ENCODE data around the gene UAP1.
"Not testable (repeated sequence)": the region's sequence is repeated elsewhere in the genome, so short reads cannot be mapped to it uniquely, and the experiment has no call there.

The UAP1 gene

DNA sequence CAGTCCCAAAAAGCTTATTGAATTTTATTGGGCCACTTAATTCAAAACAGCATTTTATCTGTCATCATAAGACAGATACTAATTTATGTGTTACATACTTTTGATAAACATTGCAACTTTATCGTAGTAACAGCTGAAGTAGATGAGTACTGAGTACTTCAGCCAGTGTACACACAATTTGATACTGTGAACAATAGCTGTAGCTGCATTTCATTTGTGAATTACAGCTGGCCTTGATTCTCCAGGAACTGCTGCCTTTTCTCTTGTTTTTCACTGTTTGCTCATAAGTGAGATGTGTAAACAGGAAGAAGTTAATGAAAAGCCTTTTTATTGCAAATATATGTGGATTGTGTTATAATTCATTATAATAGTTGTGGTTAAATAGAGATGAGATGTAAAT, 10.2 kb downstream of the UAP1 start:
- Histone ChIP-seq H3K36me3 (no peaks in the 10 kb centered on the region), H3K9me3 (no peaks in the 10 kb centered on the region), H3K27ac (no peak overlapping the region), H3K4me3 (ENCODE audit: low read depth in 1 of 2, low read length in 1 of 2) (no peak overlapping the region), H3K27me3 (no peaks in the 10 kb centered on the region), H3K4me1 (ENCODE audit: control insufficient read depth in 1 of 2, insufficient read depth in 1 of 2, low read depth in 1 of 2, low read length in 1 of 2) (peaks cover 7 to 32% of the 10 kb centered on the region in 2 experiments)
- TF ChIP-seq, protein P1, sequence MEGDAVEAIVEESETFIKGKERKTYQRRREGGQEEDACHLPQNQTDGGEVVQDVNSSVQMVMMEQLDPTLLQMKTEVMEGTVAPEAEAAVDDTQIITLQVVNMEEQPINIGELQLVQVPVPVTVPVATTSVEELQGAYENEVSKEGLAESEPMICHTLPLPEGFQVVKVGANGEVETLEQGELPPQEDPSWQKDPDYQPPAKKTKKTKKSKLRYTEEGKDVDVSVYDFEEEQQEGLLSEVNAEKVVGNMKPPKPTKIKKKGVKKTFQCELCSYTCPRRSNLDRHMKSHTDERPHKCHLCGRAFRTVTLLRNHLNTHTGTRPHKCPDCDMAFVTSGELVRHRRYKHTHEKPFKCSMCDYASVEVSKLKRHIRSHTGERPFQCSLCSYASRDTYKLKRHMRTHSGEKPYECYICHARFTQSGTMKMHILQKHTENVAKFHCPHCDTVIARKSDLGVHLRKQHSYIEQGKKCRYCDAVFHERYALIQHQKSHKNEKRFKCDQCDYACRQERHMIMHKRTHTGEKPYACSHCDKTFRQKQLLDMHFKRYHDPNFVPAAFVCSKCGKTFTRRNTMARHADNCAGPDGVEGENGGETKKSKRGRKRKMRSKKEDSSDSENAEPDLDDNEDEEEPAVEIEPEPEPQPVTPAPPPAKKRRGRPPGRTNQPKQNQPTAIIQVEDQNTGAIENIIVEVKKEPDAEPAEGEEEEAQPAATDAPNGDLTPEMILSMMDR (IDR thresholded peaks at IDR 0.05): no peak

DNA sequence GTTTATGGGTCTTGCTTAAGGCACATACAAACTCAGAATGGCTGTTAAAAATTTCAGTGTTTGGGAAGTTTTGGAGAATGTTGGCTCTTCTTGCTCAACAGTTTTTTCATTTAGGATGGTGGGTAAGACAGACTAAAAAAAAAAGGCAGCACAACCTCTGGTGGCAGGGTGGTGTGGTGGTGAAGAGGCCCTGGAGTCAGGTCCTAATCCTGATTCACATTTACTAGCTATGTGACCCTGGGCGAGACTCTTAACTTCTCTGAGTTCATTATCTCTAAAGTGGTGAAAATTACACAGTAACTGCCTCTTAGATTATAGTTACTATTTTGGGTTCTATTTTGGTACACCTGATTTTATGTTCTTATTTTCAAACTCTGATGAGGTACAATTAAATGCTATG, 11.6 kb downstream of the UAP1 start:
- H3K4me1 ChIP-seq (ENCODE audit: control insufficient read depth in 1 of 2, insufficient read depth in 1 of 2, low read depth in 1 of 2, low read length in 1 of 2): peaks cover 7 to 32% of the 10 kb centered on the region in 2 experiments

DNA sequence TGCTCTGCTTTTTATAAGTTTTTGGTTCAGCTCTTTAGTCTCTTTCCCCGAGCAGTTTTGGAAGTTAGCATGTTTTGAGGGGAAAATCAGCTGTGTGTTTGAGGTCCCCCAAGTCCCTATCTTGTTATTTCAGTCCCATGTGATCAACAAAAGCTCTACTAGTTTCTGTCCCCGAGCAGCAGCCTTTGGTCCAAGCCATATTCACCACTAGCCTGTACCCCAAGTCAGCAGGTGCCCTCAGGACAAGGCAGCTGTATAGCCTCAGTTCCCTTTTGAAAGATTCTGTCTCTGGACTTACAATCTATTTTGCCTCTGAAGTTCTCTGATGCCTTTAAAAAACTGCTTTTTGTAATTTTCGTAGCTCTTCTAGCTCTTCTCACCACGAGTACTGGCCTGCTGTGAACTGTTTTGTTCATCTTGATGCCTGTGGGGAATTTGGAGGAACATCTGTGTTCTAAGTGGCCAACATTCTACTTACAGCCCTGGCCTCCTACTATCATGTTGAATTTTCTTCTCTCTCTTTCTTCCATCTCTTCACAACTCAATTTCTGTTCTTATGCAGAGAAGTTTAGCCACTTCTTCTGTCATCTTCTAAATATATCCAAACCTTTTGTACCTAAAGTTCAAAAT, 16.7 kb downstream of the UAP1 start:
- TF ChIP-seq, protein P1 (IDR thresholded peaks at IDR 0.05): no peak
- H3K36me3 ChIP-seq: peaks cover 11% of the 10 kb centered on the region

More for the DNA sequence above, 11.6 kb downstream of the UAP1 start:
- H3K36me3 ChIP-seq: no peaks in the 10 kb centered on the region
- TF ChIP-seq, protein P1 (IDR thresholded peaks at IDR 0.05): no peak
- H3K27me3 ChIP-seq: no peaks in the 10 kb centered on the region
- H3K27ac ChIP-seq: no peak overlapping the region
- H3K9me3 ChIP-seq: no peaks in the 10 kb centered on the region
- no peak overlapping the region for H3K4me3 ChIP-seq (ENCODE audit: low read depth in 1 of 2, low read length in 1 of 2)

GRCh38 chr1:162578936-162579335, 17.4 kb downstream of the UAP1 start:
- no peaks in the 10 kb centered on the region for H3K9me3 ChIP-seq
- TF ChIP-seq, protein P1 (IDR thresholded peaks at IDR 0.05): no peak
- peaks cover 11% of the 10 kb centered on the region for H3K36me3 ChIP-seq
- H3K27me3 ChIP-seq: no peaks in the 10 kb centered on the region
- no peaks in the 10 kb centered on the region for H3K4me1 ChIP-seq (ENCODE audit: control insufficient read depth in 1 of 2, insufficient read depth in 1 of 2, low read depth in 1 of 2, low read length in 1 of 2)
- no peak overlapping the region for H3K27ac ChIP-seq
- no peak overlapping the region for H3K4me3 ChIP-seq (ENCODE audit: low read depth in 1 of 2, low read length in 1 of 2)

More for the DNA sequence above, 16.7 kb downstream of the UAP1 start:
- Histone ChIP-seq H3K4me1 (ENCODE audit: control insufficient read depth in 1 of 2, insufficient read depth in 1 of 2, low read depth in 1 of 2, low read length in 1 of 2) (peaks cover 0 to 3% of the 10 kb centered on the region in 2 experiments), H3K4me3 (ENCODE audit: low read depth in 1 of 2, low read length in 1 of 2) (no peak overlapping the region), H3K9me3 (no peaks in the 10 kb centered on the region), H3K27me3 (no peaks in the 10 kb centered on the region), H3K27ac (no peak overlapping the region)

DNA sequence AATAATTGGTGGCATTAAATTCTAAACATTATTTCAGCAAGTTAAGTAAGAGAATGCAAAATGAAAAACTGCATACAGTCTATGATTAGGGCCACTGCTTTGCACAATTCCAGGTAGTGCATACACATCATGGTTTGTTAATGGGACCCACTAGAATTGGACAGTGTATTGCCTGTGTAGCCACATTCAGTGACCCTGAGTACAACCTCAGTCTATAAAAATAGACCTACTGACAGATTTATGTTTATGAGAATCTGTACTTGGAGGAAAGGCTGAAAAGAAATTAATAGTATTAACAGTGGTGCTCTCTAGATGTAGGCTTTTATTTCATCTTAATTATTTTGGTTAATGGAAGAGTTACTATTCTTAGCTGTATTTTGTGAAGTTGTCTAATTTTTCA, 18.8 kb downstream of the UAP1 start:
- H3K36me3 ChIP-seq: peaks cover 11% of the 10 kb centered on the region
- H3K4me3 ChIP-seq (ENCODE audit: low read depth in 1 of 2, low read length in 1 of 2): no peak overlapping the region
- no peak overlapping the region for H3K27ac ChIP-seq
- H3K27me3 ChIP-seq: no peaks in the 10 kb centered on the region
- no peaks in the 10 kb centered on the region for H3K9me3 ChIP-seq
- TF ChIP-seq, protein P1 (IDR thresholded peaks at IDR 0.05): no peak
- H3K4me1 ChIP-seq (ENCODE audit: control insufficient read depth in 1 of 2, insufficient read depth in 1 of 2, low read depth in 1 of 2, low read length in 1 of 2): no peaks in the 10 kb centered on the region

- not testable (repeated sequence) for H3K4me3 ChIP-seq (ENCODE audit: low read depth in 1 of 2, low read length in 1 of 2); H3K9me3 ChIP-seq; H3K4me1 ChIP-seq (ENCODE audit: control insufficient read depth in 1 of 2, insufficient read depth in 1 of 2, low read depth in 1 of 2, low read length in 1 of 2); H3K27me3 ChIP-seq; H3K27ac ChIP-seq
- peaks cover 21% of the 10 kb centered on the region for H3K36me3 ChIP-seq
Measured at GRCh38 chr1:162582901-162583300, 21.4 kb downstream of the UAP1 start.

DNA sequence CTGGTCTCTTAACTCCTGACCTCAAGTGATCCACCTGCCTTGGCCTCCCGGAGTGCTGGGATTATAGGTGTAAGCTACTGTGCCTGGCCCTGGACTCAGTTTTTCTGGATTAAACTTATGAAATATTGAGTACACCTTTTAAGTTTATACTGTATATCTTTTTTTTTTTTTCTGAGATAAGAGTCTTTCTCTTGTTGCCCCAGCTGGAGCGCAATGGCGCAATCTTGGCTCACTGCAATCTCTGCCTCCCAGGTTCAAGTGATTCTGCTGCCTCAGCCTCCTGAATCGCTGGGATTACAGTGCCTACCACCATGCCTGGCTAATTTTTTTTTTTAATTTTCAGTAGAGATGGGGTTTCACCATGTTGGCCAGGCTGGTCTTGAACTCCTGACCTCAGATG, 23.6 kb downstream of the UAP1 start:
- H3K4me3 ChIP-seq (ENCODE audit: low read depth in 1 of 2, low read length in 1 of 2); H3K9me3 ChIP-seq; H3K27me3 ChIP-seq; H3K27ac ChIP-seq; H3K4me1 ChIP-seq (ENCODE audit: control insufficient read depth in 1 of 2, insufficient read depth in 1 of 2, low read depth in 1 of 2, low read length in 1 of 2): not testable (repeated sequence)
- H3K36me3 ChIP-seq: peaks cover 28% of the 10 kb centered on the region

All from neutrophil (primary cell).